GM18519 (cell line): ENCODE data around the gene STARD9.

ENCODE experiments used
- ATAC-seq: cut with Tn5 transposase; IDR thresholded peaks from one replicate; pipeline ENCODE4 v1.9.1; 2021; ENCODE audit warnings: mild to moderate bottlenecking, moderate library complexity; ENCODE audit not compliant: unreplicated experiment, low FRiP score

STARD9 gene

DNA sequence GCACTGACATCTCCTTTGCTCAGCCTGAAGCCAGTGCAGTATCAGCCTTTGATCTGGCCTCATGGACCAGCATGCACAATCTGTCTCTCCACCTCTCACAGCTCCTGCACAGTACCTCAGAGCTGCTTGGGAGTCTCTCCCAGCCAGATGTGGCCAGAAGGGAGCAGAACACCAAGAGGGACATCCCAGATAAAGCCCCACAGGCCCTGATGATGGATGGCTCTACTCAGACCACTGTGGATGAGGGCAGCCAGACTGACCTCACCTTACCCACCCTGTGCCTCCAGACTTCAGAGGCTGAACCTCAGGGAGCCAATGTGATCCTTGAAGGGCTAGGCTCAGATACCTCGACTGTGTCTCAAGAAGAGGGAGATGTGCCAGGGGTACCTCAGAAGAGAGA lies 117.1 kb downstream of the STARD9 start:
- ATAC-seq = no peak

GRCh38 chr15:42692997-42693396 lies 117.6 kb downstream of the STARD9 start:
- ATAC-seq = no peak

DNA sequence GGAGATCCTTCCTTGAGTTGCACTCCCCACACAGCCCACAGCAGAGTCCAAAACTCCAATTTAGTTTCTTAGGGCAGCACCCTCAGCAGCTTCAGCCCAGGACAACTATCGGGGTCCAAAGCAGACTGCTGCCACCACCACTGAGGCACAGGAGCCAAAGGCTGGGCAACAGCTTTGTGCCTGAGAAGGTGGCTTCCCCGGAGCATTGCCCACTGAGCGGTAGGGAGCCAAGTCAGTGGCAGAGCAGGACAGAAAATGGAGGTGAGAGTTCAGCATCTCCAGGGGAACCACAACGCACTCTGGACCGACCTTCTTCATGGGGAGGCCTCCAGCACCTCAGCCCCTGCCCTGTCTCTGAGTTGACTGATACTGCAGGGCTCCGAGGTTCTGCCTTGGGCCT lies 118.1 kb downstream of the STARD9 start:
- no peak for ATAC-seq

DNA sequence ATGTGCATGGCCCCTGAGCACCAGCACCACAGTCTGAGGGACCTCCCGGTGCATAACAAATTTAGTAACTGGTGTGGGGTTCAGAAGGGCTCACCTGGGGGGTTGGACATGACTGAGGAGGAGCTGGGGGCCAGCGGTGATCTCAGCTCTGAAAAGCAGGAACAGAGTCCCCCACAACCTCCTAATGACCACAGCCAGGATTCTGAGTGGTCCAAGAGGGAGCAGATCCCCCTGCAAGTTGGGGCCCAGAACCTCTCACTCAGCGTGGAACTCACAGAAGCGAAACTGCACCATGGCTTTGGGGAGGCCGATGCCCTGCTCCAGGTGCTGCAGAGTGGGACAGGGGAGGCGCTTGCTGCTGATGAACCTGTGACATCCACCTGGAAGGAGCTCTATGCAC lies 118.5 kb downstream of the STARD9 start:
- no peak for ATAC-seq

GRCh38 chr15:42694398-42694797 lies 119.0 kb downstream of the STARD9 start:
- ATAC-seq = no peak

DNA sequence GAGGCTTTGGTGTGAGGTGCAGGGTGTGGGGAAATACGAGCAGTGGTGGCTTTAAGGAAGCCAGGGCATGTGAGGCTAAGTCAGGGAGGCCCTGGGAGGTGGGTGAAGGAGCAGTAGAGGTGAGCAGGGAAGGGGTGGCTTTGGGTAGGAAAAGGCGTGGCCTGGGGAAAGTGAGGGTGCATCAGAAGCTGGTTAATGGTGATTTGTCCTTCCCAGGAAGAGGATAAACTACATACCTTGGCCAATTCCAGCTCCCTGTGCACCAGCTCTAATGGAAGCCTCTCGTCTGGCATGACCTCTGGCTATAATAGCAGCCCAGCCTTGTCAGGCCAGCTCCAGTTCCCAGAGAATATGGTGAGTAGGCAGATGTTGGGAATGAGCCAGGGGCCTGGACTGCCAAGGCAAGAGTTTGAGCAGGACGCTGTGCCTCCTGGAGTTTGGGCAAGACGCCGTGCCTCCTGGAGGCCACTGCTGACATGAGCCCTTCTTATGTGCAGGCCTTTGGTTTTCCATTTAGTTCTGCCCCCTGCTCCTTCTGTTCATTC lies 120.2 kb downstream of the STARD9 start:
- no peak for ATAC-seq

DNA sequence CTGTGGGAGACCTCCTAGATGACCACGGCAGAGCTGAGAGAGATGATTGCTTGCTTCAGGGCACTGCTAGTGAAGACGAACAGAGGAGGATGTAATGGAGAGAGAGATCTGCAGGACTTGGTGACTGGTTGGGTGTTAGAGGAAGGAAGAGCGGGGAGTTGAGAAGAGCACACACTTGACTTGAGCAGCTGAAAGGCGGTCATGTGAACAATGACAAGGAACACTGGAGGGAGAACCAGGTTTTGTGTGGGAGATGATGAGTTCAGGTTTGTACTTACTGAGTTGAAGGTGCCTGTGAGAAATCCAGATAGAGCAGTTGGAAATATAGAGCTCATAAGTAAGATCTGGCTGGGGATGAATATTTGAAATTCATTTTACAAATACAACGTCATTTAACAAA lies 121.2 kb downstream of the STARD9 start:
- ATAC-seq = no peak

GRCh38 chr15:42704492-42704926 lies 129.1 kb downstream of the STARD9 start:
- no peak for ATAC-seq

DNA sequence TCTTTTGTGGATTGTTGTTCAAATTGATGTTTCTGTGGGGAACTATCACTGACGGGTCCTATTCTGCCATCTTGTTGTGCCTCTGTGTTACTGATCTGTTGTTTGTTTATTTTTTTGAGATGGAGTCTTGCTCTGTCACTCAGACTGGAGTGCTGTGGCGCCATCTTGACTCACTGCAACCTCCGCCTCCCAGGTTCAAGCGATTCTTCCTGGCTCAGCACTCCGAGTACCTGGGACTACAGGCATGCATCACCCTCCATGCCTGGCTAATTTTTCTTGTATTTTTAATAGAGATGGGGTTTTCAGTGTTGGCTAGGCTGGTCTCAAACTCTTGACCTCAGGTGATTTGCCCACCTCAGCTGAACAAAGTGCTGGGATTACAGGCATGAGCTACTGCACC lies 129.9 kb downstream of the STARD9 start:
- ATAC-seq = no peak

DNA sequence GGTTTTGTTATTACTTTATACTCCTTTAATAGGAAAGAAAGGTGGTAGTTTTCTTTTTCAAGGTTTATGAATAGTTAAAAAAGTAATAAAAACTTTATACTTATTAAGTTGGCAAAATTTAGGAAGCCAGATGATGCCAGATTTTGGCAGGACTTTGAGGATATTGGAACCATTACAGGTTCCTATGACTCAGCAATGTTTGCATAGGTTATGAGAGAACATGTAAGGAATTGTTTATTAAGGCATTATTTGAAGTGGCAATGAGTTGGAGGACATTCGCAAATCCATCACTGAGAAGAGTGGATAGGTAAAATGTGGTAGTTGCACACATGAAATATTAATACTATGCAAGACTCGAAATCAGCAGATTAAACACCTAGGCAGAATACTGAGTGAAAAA lies 131.7 kb downstream of the STARD9 start:
- ATAC-seq = no peak

DNA sequence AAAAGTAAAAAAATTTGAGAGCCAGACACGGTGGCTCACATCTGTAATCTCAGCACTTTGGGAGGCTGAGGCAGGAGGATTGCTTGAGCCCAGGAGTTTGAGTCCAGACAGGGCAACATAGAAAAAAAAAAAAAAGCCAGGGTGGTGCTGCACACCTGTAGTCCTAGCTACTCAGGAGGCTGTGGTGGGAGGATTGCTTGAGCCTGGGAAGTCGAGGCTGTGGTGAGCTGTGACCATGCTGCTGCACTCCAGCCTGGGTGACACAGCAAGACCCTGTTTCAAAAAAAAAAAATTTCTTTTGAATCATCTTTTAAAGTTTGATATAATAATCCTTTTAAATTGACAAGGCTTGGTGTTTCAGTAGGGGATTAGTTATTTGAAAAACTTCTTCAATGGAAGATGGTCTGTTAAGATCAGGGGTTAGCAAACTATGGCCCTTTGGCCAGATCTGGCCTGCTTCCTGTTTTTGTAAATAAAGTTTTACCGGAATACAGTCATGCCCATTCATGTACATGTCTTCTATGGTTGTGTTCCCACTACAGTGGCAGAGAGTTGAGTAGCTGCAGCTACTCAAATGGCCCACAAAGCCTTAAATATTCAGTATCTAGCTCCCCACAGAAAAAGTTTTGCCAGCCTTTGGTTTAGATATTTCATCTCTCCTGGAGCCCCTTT lies 132.6 kb downstream of the STARD9 start:
- no peak for ATAC-seq

DNA sequence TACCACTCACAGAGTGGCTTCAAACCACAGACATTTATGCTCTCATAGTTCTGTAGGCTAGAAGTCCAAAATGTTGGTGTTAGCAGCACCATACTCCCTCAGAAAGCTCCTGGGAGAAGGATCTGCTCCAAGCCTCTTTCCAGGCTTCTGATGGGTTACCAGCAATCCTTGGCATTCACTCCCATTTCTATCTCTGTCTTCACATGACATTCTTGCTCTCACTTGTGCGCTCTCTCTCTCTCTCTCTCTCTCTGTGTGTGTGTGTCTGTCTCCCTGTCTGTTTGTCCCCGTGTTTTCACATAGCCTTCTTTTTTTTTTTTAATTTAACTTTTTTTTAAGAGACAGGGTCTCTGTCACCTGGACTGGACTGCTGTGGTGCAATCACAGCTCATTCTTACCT lies 135.3 kb downstream of the STARD9 start:
- ATAC-seq = no peak

GRCh38 chr15:42711746-42712145 lies 136.3 kb downstream of the STARD9 start:
- ATAC-seq = no peak

DNA sequence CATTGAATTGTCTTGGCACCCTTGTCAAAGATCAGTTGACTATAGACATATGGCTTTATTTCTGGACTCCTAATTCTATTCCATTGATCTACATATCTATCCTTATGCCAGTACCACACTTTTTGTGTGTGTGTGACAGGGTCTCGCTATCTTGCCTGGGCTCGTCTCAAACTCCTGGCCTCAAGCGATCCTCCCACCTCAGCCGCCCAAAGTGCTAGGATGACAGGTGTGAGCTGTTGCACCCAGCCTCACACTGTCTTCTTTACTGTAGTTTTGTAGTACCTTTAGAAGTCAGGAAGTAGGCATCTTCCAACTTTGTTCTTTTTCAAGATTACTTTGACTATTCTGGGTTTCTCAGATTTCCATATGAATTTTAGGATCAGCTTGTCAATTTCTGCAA lies 137.2 kb downstream of the STARD9 start:
- no peak for ATAC-seq

GRCh38 chr15:42716125-42716524 lies 140.7 kb downstream of the STARD9 start:
- no peak for ATAC-seq

DNA sequence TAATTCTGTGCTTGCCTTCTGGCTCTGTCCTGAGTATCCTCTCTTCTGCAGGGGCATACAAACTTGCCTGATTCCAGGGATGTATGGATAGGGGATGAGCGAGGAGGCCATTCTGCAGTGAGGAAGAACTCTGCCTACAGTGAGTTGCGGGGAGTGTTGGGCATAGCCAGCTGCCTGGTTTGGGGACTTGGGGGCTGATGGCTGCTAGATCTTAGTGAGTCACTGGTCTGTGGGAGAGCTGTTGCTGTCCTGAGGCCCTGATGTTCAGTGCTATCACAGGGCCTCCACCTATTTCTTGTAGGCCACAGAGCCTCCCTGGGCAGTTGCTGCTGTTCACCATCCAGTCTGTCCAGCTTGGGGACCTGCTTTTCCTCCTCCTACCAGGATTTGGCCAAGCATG lies 141.2 kb downstream of the STARD9 start:
- ATAC-seq = no peak

- no peak for ATAC-seq
Measured at GRCh38 chr15:42719043-42719442, 143.6 kb downstream of the STARD9 start.

GRCh38 chr15:42720071-42720470 lies 144.7 kb downstream of the STARD9 start:
- no peak for ATAC-seq

DNA sequence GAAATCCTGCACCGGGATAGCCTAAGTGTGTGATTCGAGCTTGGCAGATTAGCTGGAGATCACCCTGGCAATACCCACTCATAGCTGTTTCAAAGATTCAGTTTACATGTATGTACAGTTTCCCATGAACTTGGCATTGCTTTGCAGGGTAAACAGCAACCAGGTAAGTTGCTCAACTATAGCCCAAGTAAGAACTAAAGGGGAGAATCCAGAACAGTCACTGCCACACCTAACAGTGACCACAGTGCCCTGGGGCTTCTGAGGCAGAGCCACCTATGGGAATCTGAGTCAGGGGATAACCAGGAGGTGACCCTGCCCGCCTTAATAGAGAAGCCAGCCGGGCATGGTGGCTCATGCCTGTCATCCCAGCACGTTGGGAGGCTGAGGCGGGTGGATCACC lies 145.6 kb downstream of the STARD9 start:
- no peak for ATAC-seq

DNA sequence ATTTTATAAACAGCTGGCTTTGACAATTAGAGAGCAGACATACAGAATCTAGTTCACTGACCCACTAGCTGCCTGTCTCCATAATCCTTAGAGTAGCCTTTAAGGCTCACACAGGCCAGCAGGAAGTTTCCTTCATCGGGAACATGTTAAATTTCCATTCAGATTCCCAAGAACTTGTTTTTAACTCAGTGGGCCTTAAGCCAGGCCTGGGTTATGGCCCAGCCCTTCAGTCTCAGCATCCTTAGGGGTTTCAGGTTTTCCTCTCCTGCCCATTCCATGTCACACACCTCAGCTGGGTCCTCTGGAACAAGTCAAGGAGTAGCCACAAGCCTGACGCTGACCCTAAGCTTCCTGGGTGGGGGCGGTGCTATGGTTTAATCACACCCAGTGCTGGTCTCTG lies 146.5 kb downstream of the STARD9 start:
- ATAC-seq = no peak

DNA sequence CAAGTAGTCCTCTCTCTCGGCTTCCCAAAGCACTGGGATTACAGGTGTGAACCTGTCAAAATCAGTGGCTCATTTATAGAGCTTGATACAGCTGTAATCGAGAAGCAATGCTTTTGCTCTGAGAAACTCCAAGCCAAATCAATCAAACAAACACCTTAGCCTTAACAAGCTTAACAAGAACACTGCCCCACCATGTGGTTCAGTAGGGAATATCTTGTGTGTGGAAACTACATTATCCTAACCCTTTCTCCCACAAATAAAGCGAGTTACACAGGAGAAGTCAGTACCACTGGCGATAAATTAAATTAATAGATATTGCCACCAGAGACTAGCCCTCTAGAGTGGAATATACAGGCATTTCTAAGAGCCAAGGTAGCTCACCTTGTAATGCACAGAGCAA lies 147.7 kb downstream of the STARD9 start:
- no peak for ATAC-seq

DNA sequence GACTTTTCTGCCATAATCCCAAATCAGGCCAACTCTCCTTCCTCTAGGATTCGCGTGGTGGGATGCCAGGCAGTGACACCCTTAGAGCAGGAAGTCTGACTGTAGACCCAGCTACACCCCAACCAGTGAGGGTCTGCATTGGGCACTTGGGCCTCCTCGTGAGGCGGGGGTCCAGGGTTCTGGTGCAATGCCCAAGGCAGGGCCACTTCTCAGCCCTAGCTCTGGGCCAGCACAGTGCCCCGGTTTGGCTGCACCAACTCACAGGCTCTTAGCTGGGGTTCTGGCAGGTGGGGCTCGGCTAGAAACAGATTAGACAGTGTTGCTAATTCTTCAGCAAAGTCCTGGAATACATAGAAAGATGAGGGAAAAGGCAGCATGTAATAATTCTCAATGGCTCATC lies 148.9 kb downstream of the STARD9 start:
- ATAC-seq = no peak
